Natural killer cell (primary cell): ENCODE results near the gene SH2D3C. TPM values are rescaled to one million over a fixed set of nuclear protein-coding genes. Genes with fewer than 3 reads are reported as not detected.

ENCODE experiments used
- ATAC-seq, 3 donors: fragments of 150-1000 bp in 2 of 3; fragments of 200-7000 bp in 1 of 3; cut with Tn5 transposase; 1 replicate in 1 of 3; 2 replicates in 2 of 3; pipeline ENCODE4 v1.10.0; 2021; ENCODE audit warnings: mild to moderate bottlenecking in 2 of 3, moderate library complexity in 2 of 3
- DNase-seq, 2 donors: peaks; one replicate each; pipeline versions ENCODE4 v3.0.0 to v3.0.0-alpha.2; 2013 to 2021; ENCODE audit warnings: mixed read lengths in 1 of 2
- H3K27ac ChIP-seq: one replicate; pipeline ENCODE4 v1.5.1; 2013; ENCODE audit warnings: mild to moderate bottlenecking, low read length
- H3K27me3 ChIP-seq: one replicate; pipeline ENCODE4 v1.6.1; 2013; ENCODE audit warnings: low read length; ENCODE audit not compliant: control insufficient read depth, insufficient read depth
- H3K36me3 ChIP-seq: one replicate; pipeline ENCODE4 v1.6.1; 2013; ENCODE audit warnings: low read length; ENCODE audit not compliant: control insufficient read depth, insufficient read depth
- H3K4me1 ChIP-seq: one replicate; pipeline ENCODE4 v1.6.1; 2013; ENCODE audit warnings: low read length; ENCODE audit not compliant: control insufficient read depth, insufficient read depth
- H3K4me3 ChIP-seq: one replicate; pipeline ENCODE4 v1.5.1; 2013; ENCODE audit warnings: low read length
- H3K9me3 ChIP-seq: one replicate; pipeline ENCODE4 v1.6.1; 2013; ENCODE audit warnings: low read length; ENCODE audit not compliant: control insufficient read depth, insufficient read depth
- H3K27ac Mint-ChIP-seq, 2 donors: one replicate each; pipeline ENCODE4 v1.8.0; 2022; ENCODE audit warnings: mild to moderate bottlenecking in 2 of 2, mixed read lengths in 2 of 2, moderate library complexity in 1 of 2
- H3K27me3 Mint-ChIP-seq, 2 donors: one replicate each; pipeline ENCODE4 v1.8.0; 2022; ENCODE audit warnings: low read depth in 2 of 2, mixed read lengths in 2 of 2
- H3K36me3 Mint-ChIP-seq: one replicate; pipeline ENCODE4 v1.8.0; 2022; ENCODE audit warnings: mixed read lengths
- H3K4me1 Mint-ChIP-seq, 2 donors: one replicate each; pipeline ENCODE4 v1.8.0; 2022; ENCODE audit warnings: mixed read lengths in 2 of 2
- H3K4me3 Mint-ChIP-seq: one replicate; pipeline ENCODE4 v1.8.0; 2022; ENCODE audit warnings: mild to moderate bottlenecking, moderate library complexity, mixed read lengths
- H3K9me3 Mint-ChIP-seq, 2 donors: one replicate each; pipeline ENCODE4 v1.8.0; 2022; ENCODE audit warnings: mixed read lengths in 2 of 2
- WGBS: methylation state at CpG from one replicate; pipeline ENCODE4 v1.1.7; 2013; ENCODE audit warnings: missing lambda C conversion rate; ENCODE audit not compliant: insufficient coverage; 5-methylcytosine and 5-hydroxymethylcytosine counted together
- intact Hi-C: fragments of 100-400 bp; cut with micrococcal nuclease; formaldehyde crosslinking; loops from one replicate; pipeline ENCODE4 v1.14.2; 2022
- total RNA-seq, 4 donors: library from RNA; stranded (reverse); fragments of 120-200 nt in 1 of 4; gene quantifications; one replicate each; pipeline versions ENCODE4 v1.2.3 to v1.2.4, GENCODE V29; 2013 to 2022
- TF ChIP-seq, protein P1 (sequence below): fragments of 200-600 bp; IDR thresholded peaks from one replicate; pipeline ENCODE4 v1.8.0; 2022; ENCODE audit warnings: antibody characterized with exemption

Gene SH2D3C
- total RNA-seq, 3 donors from 2014 or later (not counting 1 experiment from before 2014, with no cell fraction given), result 42.8 to 86.8 (median 56.6) TPM

DNA sequence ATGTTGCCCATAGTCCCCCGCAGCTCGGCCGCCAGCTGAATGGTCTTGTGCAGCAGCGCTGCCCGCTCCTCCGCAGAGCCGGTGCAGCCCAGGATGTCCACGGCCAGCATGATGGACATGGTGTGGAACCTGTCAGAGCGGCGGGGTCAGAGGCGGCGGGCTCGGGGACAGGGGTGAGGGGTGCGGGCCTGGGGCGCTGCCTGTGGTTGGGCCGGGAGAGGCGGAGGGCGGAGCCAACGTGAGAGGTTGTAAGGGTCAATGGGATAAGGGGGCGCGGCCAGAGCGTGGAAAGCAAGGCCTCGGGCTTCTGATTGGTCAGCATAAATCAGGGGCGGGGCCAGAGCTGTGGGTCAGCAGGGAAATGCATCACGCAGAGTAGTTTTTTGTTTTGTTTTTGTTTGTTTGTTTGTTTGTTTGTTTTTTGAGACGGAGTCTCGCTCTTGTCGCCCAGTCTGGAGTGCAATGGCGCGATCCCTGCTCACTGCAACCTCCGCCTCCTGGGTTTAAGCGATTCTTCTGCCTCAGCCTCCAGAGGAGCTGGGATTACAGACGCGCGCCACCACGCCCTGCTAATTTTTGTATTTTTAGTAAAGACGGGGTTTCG lies 36.5 kb downstream of the SH2D3C start:
- TF ChIP-seq, protein P1, sequence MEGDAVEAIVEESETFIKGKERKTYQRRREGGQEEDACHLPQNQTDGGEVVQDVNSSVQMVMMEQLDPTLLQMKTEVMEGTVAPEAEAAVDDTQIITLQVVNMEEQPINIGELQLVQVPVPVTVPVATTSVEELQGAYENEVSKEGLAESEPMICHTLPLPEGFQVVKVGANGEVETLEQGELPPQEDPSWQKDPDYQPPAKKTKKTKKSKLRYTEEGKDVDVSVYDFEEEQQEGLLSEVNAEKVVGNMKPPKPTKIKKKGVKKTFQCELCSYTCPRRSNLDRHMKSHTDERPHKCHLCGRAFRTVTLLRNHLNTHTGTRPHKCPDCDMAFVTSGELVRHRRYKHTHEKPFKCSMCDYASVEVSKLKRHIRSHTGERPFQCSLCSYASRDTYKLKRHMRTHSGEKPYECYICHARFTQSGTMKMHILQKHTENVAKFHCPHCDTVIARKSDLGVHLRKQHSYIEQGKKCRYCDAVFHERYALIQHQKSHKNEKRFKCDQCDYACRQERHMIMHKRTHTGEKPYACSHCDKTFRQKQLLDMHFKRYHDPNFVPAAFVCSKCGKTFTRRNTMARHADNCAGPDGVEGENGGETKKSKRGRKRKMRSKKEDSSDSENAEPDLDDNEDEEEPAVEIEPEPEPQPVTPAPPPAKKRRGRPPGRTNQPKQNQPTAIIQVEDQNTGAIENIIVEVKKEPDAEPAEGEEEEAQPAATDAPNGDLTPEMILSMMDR, result no peak
- Histone ChIP-seq H3K27me3 (no peaks in the 10 kb centered on the region), H3K4me3 (no peak overlapping the region), H3K4me1 (peaks cover 9% of the 10 kb centered on the region), H3K9me3 (no peaks in the 10 kb centered on the region), H3K36me3 (peaks cover 84% of the 10 kb centered on the region), H3K27ac (no peak overlapping the region)
- H3K4me3 Mint-ChIP-seq, result no peak overlapping the region
- H3K9me3 Mint-ChIP-seq, result no peaks in the 10 kb centered on the region
- intact Hi-C loops, result no loop called here
- ATAC-seq, result no peak
- DNase-seq, result no peak
- H3K36me3 Mint-ChIP-seq, result peaks cover 8% of the 10 kb centered on the region
- WGBS, result 96% methylated on average over 38 of the region's 38 CpGs
- no peaks in the 10 kb centered on the region for H3K27me3 Mint-ChIP-seq
- peaks cover under 1% of the 10 kb centered on the region in 2 donors for H3K4me1 Mint-ChIP-seq
- H3K27ac Mint-ChIP-seq, result peak overlapping the region; percentile 64 to 67

DNA sequence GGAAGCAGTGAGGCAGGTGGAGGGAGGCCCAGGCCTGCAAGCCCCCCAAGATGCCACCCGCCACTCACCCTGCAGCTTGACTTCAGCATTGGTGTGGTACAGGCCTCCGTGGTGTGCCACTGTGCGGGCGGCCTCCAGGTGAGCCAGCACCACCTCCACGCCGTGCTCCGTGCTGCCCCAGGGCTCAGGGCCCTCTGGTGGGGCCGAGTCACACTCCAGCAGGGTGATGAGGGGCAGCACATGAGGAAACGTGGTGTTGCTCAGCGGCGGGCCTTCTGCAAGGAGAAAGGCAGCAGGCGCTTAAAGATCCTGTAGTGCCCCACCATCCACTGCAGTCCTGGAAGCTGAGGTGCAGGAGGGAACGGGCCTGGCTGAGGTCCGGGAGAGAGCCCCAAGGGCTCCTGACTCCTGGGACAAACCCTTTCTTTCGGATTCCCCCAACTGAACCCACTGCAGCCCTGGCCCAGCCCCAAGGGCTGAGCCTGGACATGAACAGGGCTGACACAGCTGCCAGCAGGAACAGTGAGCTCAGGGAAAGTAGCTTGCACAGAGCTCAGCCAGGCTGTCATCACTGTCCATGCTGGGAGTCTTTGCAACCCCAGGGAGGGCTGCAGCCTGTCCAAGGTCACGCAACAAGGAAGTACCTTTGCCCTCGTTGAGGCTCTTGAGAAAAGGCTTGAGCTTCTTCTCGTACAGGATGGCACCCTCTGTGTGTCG lies 38.7 kb downstream of the SH2D3C start:
- Mint-ChIP-seq H3K27ac (peak overlapping the region in 1 of 2 donors; percentile 93), H3K36me3 (peaks cover 8% of the 10 kb centered on the region), H3K9me3 (no peaks in the 10 kb centered on the region), H3K4me3 (no peak overlapping the region), H3K4me1 (peaks cover 5 to 14% of the 10 kb centered on the region in 2 donors), H3K27me3 (no peaks in the 10 kb centered on the region)
- Histone ChIP-seq H3K27ac (no peak overlapping the region), H3K9me3 (no peaks in the 10 kb centered on the region), H3K4me3 (no peak overlapping the region), H3K36me3 (peaks cover 65% of the 10 kb centered on the region), H3K27me3 (no peaks in the 10 kb centered on the region), H3K4me1 (peaks cover 10% of the 10 kb centered on the region)
- WGBS, result 97% methylated on average over 19 of the region's 19 CpGs
- TF ChIP-seq, protein P1, result no peak
- no peak for DNase-seq
- intact Hi-C loops, result loop anchor here (5.0 to 10.0 kb wide), 2 partner anchors 125 to 183 kb away; partner anchors contain the start of gene STXBP1
- no peak for ATAC-seq

DNA sequence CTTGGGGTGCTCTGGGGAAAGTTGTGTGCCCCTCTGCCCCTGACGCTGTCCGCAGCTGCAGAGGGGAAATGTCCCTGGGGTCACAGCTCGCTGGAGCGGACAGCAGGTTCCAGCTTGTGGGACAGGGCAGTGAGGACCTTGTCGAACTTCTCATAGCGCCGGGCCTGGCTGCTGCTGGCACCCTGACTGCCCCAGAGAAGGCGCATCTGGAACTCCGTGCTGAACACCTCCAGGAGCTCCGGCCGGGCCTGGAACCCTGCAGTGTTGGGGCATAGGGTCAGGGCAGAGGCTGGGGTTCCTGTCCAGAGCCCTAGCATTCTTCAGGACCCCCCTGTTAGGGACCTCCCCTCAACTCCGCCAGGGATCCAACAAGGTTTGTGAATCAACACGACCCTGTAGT lies 39.8 kb downstream of the SH2D3C start:
- DNase-seq (no peak), ATAC-seq (no peak)
- Histone ChIP-seq H3K4me1 (peaks cover 21% of the 10 kb centered on the region), H3K36me3 (peaks cover 54% of the 10 kb centered on the region), H3K4me3 (no peak overlapping the region), H3K27ac (no peak overlapping the region), H3K9me3 (no peaks in the 10 kb centered on the region), H3K27me3 (no peaks in the 10 kb centered on the region)
- Mint-ChIP-seq H3K27ac (peak overlapping the region; percentile 93 to 96), H3K27me3 (no peaks in the 10 kb centered on the region), H3K4me3 (no peak overlapping the region), H3K36me3 (peaks cover 8% of the 10 kb centered on the region), H3K9me3 (no peaks in the 10 kb centered on the region), H3K4me1 (peaks cover 5 to 21% of the 10 kb centered on the region in 2 donors)
- intact Hi-C loops, result loop anchor here (5.0 to 10.0 kb wide), 2 partner anchors 124 to 184 kb away; partner anchors contain the start of gene STXBP1
- TF ChIP-seq, protein P1, result no peak
- 94% methylated on average over 12 of the region's 13 CpGs for WGBS
